H9 (cell line): ENCODE measurements around the gene ARHGEF17. TPM values are rescaled to one million over a fixed set of nuclear protein-coding genes. Genes with fewer than 3 reads are reported as not detected.

Source experiments
- DNase-seq: peaks from one replicate; pipeline ENCODE4 v3.0.0-alpha.2; 2017
- H2AFZ ChIP-seq: one replicate; pipeline ENCODE4 v1.6.1; 2013; ENCODE audit warnings: mild to moderate bottlenecking, low read length, control low read depth, moderate library complexity
- H2AK5ac ChIP-seq: 2 replicates; pipeline ENCODE4 v1.6.1; 2013; ENCODE audit warnings: low read length, control low read depth, mixed read lengths; ENCODE audit not compliant: insufficient read length
- H2BK120ac ChIP-seq: one replicate; pipeline ENCODE4 v1.6.1; 2013; ENCODE audit warnings: low read depth, mild to moderate bottlenecking, low read length, control low read depth, inconsistent platforms; ENCODE audit not compliant: poor library complexity, severe bottlenecking
- H2BK12ac ChIP-seq: 2 replicates; pipeline ENCODE4 v1.6.1; 2013; ENCODE audit warnings: low read length, control low read depth, mixed read lengths, low read depth; ENCODE audit not compliant: insufficient read length
- H2BK15ac ChIP-seq: 2 replicates; pipeline ENCODE4 v1.6.1; 2013; ENCODE audit warnings: low read depth, low read length, control low read depth
- H2BK20ac ChIP-seq: one replicate; pipeline ENCODE4 v1.6.1; 2013; ENCODE audit warnings: low read depth, mild to moderate bottlenecking, low read length, control low read depth, inconsistent platforms; ENCODE audit not compliant: poor library complexity, severe bottlenecking
- H2BK5ac ChIP-seq: 2 replicates; pipeline ENCODE4 v1.6.1; 2013; ENCODE audit warnings: low read length, control low read depth, mixed read lengths; ENCODE audit not compliant: insufficient read length
- H3K14ac ChIP-seq: 2 replicates; pipeline ENCODE4 v1.6.1; 2013; ENCODE audit warnings: low read length, control low read depth; ENCODE audit not compliant: insufficient read depth
- H3K18ac ChIP-seq: 2 replicates; pipeline ENCODE4 v1.6.1; 2013; ENCODE audit warnings: low read depth, mild to moderate bottlenecking, mixed read lengths, low read length, control low read depth; ENCODE audit not compliant: insufficient read length
- H3K23ac ChIP-seq: 2 replicates; pipeline ENCODE4 v1.6.1; 2013; ENCODE audit warnings: low read length, control low read depth, mixed read lengths, low read depth; ENCODE audit not compliant: insufficient read length
- H3K23me2 ChIP-seq: 2 replicates; pipeline ENCODE4 v1.6.1; 2013; ENCODE audit warnings: low read depth, mild to moderate bottlenecking, mixed read lengths, low read length, control low read depth; ENCODE audit not compliant: insufficient read length, poor library complexity, severe bottlenecking
- H3K27ac ChIP-seq: 2 replicates; pipeline ENCODE4 v1.5.1; 2013; ENCODE audit warnings: low read length, control low read depth, mixed read lengths, low read depth; ENCODE audit not compliant: insufficient read length
- H3K27me3 ChIP-seq: 2 replicates; pipeline ENCODE4 v1.6.1; 2013; ENCODE audit warnings: low read length, control low read depth, inconsistent platforms; ENCODE audit not compliant: insufficient read depth
- H3K4ac ChIP-seq: 2 replicates; pipeline ENCODE4 v1.6.1; 2013; ENCODE audit warnings: low read depth, mild to moderate bottlenecking, control low read depth, inconsistent platforms, low read length, moderate library complexity
- H3K4me1 ChIP-seq: 2 replicates; pipeline ENCODE4 v1.6.1; 2013; ENCODE audit warnings: low read length, control low read depth, inconsistent platforms; ENCODE audit not compliant: insufficient read depth
- H3K4me2 ChIP-seq: 2 replicates; pipeline ENCODE4 v1.6.1; 2013; ENCODE audit warnings: low read length, control low read depth, mixed read lengths; ENCODE audit not compliant: insufficient read length, insufficient read depth
- H3K56ac ChIP-seq: 2 replicates; pipeline ENCODE4 v1.6.1; 2013; ENCODE audit warnings: low read depth, mild to moderate bottlenecking, mixed read lengths, low read length, control low read depth; ENCODE audit not compliant: insufficient read length
- H3K79me1 ChIP-seq: 2 replicates; pipeline ENCODE4 v1.6.1; 2013; ENCODE audit warnings: low read depth, mild to moderate bottlenecking, moderate library complexity, low read length, control low read depth, inconsistent platforms; ENCODE audit not compliant: insufficient read depth, poor library complexity, severe bottlenecking
- H3K79me2 ChIP-seq: 2 replicates; pipeline ENCODE4 v1.6.1; 2013; ENCODE audit warnings: low read length, control low read depth, inconsistent platforms; ENCODE audit not compliant: insufficient read depth
- H3K9ac ChIP-seq: 2 replicates; pipeline ENCODE4 v1.6.1; 2013; ENCODE audit warnings: low read length, control low read depth, mixed read lengths; ENCODE audit not compliant: insufficient read length; ENCODE audit errors: extremely low read depth
- H3K9me3 ChIP-seq: one replicate; pipeline ENCODE4 v1.6.1; 2013; ENCODE audit warnings: low read depth, low read length, inconsistent platforms; ENCODE audit not compliant: control insufficient read depth
- H3T11ph ChIP-seq: one replicate; pipeline ENCODE4 v1.6.1; 2013; ENCODE audit warnings: mild to moderate bottlenecking, low read length, control low read depth, inconsistent platforms
- H4K20me1 ChIP-seq: one replicate; pipeline ENCODE4 v1.6.1; 2013; ENCODE audit not compliant: control insufficient read depth, insufficient read length, insufficient read depth
- H4K5ac ChIP-seq: 2 replicates; pipeline ENCODE4 v1.6.1; 2013; ENCODE audit warnings: low read depth, mild to moderate bottlenecking, mixed read lengths, low read length, control low read depth; ENCODE audit not compliant: insufficient read length
- H4K8ac ChIP-seq: replicated peaks from 2 replicates; pipeline ENCODE4 v1.6.1; 2013; ENCODE audit warnings: low read length, control low read depth, mixed read lengths, low read depth; ENCODE audit not compliant: insufficient read length
- H4K91ac ChIP-seq: 2 replicates; pipeline ENCODE4 v1.6.1; 2013; ENCODE audit warnings: low read depth, mild to moderate bottlenecking, moderate library complexity, mixed read lengths, low read length, control low read depth; ENCODE audit not compliant: insufficient read length
- H3K27ac Mint-ChIP-seq, 3 experiments: 2 replicates in 2 of 3; 3 replicates in 1 of 3; pipeline ENCODE4 v1.8.0; 2020 to 2021; ENCODE audit warnings: mixed read lengths in 3 of 3, mild to moderate bottlenecking in 1 of 3, moderate library complexity in 1 of 3
- H3K27me3 Mint-ChIP-seq: 2 replicates; pipeline ENCODE4 v1.8.0; 2021; ENCODE audit warnings: low read depth, mild to moderate bottlenecking, moderate library complexity, mixed read lengths
- H3K36me3 Mint-ChIP-seq, 3 experiments: 2 replicates in 2 of 3; 3 replicates in 1 of 3; pipeline ENCODE4 v1.8.0; 2020 to 2021; ENCODE audit warnings: low read depth in 3 of 3, mixed read lengths in 3 of 3; ENCODE audit not compliant: insufficient read depth in 1 of 3
- H3K4me1 Mint-ChIP-seq, 2 experiments: 2 replicates each; pipeline ENCODE4 v1.8.0; 2020; ENCODE audit warnings: mixed read lengths in 2 of 2
- H3K4me3 Mint-ChIP-seq, 2 experiments: 2 replicates in 1 of 2; 3 replicates in 1 of 2; pipeline ENCODE4 v1.8.0; 2020 to 2021; ENCODE audit warnings: mild to moderate bottlenecking in 2 of 2, mixed read lengths in 2 of 2, moderate library complexity in 1 of 2
- H3K9me3 Mint-ChIP-seq, 2 experiments: 2 replicates in 1 of 2; 3 replicates in 1 of 2; pipeline ENCODE4 v1.8.0; 2020; ENCODE audit warnings: mild to moderate bottlenecking in 2 of 2, mixed read lengths in 2 of 2, moderate library complexity in 1 of 2
- WGBS: extraction: QIAGEN DNeasy Blood & Tissue Kit; methylation state at CpG from one replicate; pipeline ENCODE4 v1.1.7; 2013; ENCODE audit warnings: missing lambda C conversion rate, low lambda C conversion rate, mixed read lengths; ENCODE audit not compliant: insufficient read length; ENCODE audit errors: extremely low coverage; 5-methylcytosine and 5-hydroxymethylcytosine counted together
- total RNA-seq: library from RNA; stranded (reverse); gene quantifications from 2 replicates; pipeline ENCODE4 v1.2.1, GENCODE V29; 2021
- TF ChIP-seq, protein P1 (sequence below): fragments of 200-600 bp; sonication (generic); conservative IDR thresholded peaks from 3 replicates; pipeline ENCODE4 v1.8.0; 2021; ENCODE audit warnings: antibody characterized with exemption, mild to moderate bottlenecking

ARHGEF17 gene
- total RNA-seq, 1 experiment from 2014 or later = 7.4 TPM

DNA sequence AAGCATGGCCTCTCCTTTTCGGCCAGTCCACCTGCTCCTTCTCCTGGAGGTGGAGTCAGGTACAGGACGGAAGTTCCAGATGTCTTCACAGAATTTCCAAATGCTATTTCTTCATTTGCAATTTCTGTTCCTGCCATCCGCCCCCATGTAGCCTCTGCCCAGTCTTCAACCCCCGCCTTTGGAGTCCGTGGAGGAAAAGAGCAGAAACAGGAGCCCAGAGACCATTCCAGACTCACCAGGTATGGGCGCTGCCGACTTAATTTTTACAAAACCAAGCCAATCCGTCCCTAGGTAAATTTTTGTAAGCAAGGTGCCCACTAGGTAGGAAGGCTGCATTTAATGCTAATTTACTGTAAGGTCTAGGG lies 97.1 kb downstream of the ARHGEF17 start:
- Histone ChIP-seq H3T11ph (no peak overlapping the region), H4K20me1 (no peaks in the 10 kb centered on the region), H2AFZ (no peak overlapping the region), H3K56ac (no peak overlapping the region), H4K8ac (no peak overlapping the region), H3K14ac (no peak overlapping the region), H2BK20ac (no peak overlapping the region), H3K27me3 (no peaks in the 10 kb centered on the region), H3K9me3 (no peaks in the 10 kb centered on the region), H3K27ac (no peak overlapping the region), H3K18ac (no peak overlapping the region), H2AK5ac (no peak overlapping the region), H3K4me2 (no peak overlapping the region), H3K23me2 (no peaks in the 10 kb centered on the region), H3K79me1 (no peaks in the 10 kb centered on the region), H3K79me2 (no peaks in the 10 kb centered on the region), H2BK15ac (no peak overlapping the region), H2BK12ac (no peak overlapping the region), H3K23ac (no peak overlapping the region), H2BK120ac (no peak overlapping the region), H4K91ac (no peak overlapping the region), H2BK5ac (no peak overlapping the region), H3K4ac (no peak overlapping the region), H4K5ac (no peak overlapping the region), H3K9ac (no peak overlapping the region), H3K4me1 (no peaks in the 10 kb centered on the region)
- no peak for DNase-seq
- no peaks in the 10 kb centered on the region for H3K9me3 Mint-ChIP-seq
- WGBS = no CpG with 5 or more reads among the region's 8 CpGs
- peaks cover 14 to 36% (median 33%) of the 10 kb centered on the region in 3 experiments; a peak in 6 of 7 replicates for H3K36me3 Mint-ChIP-seq
- no peak overlapping the region for H3K4me3 Mint-ChIP-seq
- H3K27me3 Mint-ChIP-seq = no peaks in the 10 kb centered on the region
- TF ChIP-seq, protein P1, sequence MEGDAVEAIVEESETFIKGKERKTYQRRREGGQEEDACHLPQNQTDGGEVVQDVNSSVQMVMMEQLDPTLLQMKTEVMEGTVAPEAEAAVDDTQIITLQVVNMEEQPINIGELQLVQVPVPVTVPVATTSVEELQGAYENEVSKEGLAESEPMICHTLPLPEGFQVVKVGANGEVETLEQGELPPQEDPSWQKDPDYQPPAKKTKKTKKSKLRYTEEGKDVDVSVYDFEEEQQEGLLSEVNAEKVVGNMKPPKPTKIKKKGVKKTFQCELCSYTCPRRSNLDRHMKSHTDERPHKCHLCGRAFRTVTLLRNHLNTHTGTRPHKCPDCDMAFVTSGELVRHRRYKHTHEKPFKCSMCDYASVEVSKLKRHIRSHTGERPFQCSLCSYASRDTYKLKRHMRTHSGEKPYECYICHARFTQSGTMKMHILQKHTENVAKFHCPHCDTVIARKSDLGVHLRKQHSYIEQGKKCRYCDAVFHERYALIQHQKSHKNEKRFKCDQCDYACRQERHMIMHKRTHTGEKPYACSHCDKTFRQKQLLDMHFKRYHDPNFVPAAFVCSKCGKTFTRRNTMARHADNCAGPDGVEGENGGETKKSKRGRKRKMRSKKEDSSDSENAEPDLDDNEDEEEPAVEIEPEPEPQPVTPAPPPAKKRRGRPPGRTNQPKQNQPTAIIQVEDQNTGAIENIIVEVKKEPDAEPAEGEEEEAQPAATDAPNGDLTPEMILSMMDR = no peak
- peaks cover 15 to 22% of the 10 kb centered on the region in 2 experiments for H3K4me1 Mint-ChIP-seq
- peak overlapping the region in 1 of 3 experiments; percentile 40; a peak in 1 of 7 replicates for H3K27ac Mint-ChIP-seq
